Stimulated activated CD8-positive, alpha-beta memory T cell treated with anti-CD3 and anti-CD28 coated beads, Interleukin-7, amount 100 ng/mL, for 4 hours (primary cell): ENCODE measurements around the gene EP300.
"Not testable (repeated sequence)": the region's sequence is repeated elsewhere in the genome, so short reads cannot be mapped to it uniquely, and the experiment has no call there.

Experiments
- DNase-seq, 2 donors: peaks; one replicate each; pipeline ENCODE4 v3.0.0-alpha.2; 2020; ENCODE audit warnings: low read depth in 2 of 2

Gene EP300

GRCh38 chr22:41078931-41079330, 13.5 kb upstream of the EP300 start:
- no peak for DNase-seq

- DNase-seq = no peak
Measured at GRCh38 chr22:41085842-41086241, 6.5 kb upstream of the EP300 start.

GRCh38 chr22:41091132-41092022, 1.0 kb upstream of the EP300 start:
- DNase-seq = peak; percentile 98 to 100

- DNase-seq = peak in 1 of 2 donors; percentile 7
Measured at GRCh38 chr22:41092847-41093411, 537 bp downstream of the EP300 start.

GRCh38 chr22:41094041-41094593, 1.7 kb downstream of the EP300 start:
- no peak for DNase-seq

GRCh38 chr22:41096391-41096790, 4.0 kb downstream of the EP300 start:
- DNase-seq = no peak

GRCh38 chr22:41096841-41097240, 4.4 kb downstream of the EP300 start:
- DNase-seq = no peak

GRCh38 chr22:41099036-41099435, 6.6 kb downstream of the EP300 start:
- no peak for DNase-seq

- DNase-seq = no peak
Measured at GRCh38 chr22:41106122-41106968, 14.0 kb downstream of the EP300 start.

GRCh38 chr22:41106969-41107325, 14.6 kb downstream of the EP300 start:
- DNase-seq = not testable (repeated sequence)

GRCh38 chr22:41110968-41111367, 18.6 kb downstream of the EP300 start:
- no peak for DNase-seq

- no peak for DNase-seq
Measured at GRCh38 chr22:41116342-41116741, 23.9 kb downstream of the EP300 start.

- no peak for DNase-seq
Measured at GRCh38 chr22:41117127-41117965, 25.0 kb downstream of the EP300 start.

- DNase-seq = no peak
Measured at GRCh38 chr22:41123151-41123550, 30.8 kb downstream of the EP300 start.

GRCh38 chr22:41124086-41124485, 31.7 kb downstream of the EP300 start:
- no peak for DNase-seq

- DNase-seq = no peak
Measured at GRCh38 chr22:41127451-41127850, 35.1 kb downstream of the EP300 start.

- no peak for DNase-seq
Measured at GRCh38 chr22:41128606-41129005, 36.2 kb downstream of the EP300 start.

- DNase-seq = no peak
Measured at GRCh38 chr22:41132550-41132949, 40.2 kb downstream of the EP300 start.

- DNase-seq = no peak
Measured at GRCh38 chr22:41140365-41140957, 48.1 kb downstream of the EP300 start.

GRCh38 chr22:41145921-41146320, 53.5 kb downstream of the EP300 start:
- not testable (repeated sequence) for DNase-seq

GRCh38 chr22:41146573-41146972, 54.2 kb downstream of the EP300 start:
- no peak for DNase-seq
